Fibroblast of lung (primary cell): ENCODE measurements around the gene PANK1. TPM values are rescaled to one million over a fixed set of nuclear protein-coding genes. Genes with fewer than 3 reads are reported as not detected.
A peak's percentile ranks its signal among the peaks of the same experiment; 100 is the strongest.

Experiments used
- DNase-seq, 2 donors: peaks; one replicate each; pipeline versions ENCODE4 v3.0.0 to v3.0.0-alpha.2; 2010; ENCODE audit warnings: low read depth in 2 of 2
- H2AFZ ChIP-seq: 2 replicates; pipeline ENCODE4 v1.5.1; 2012; ENCODE audit warnings: low read length, control low read depth, inconsistent platforms
- H3K27ac ChIP-seq: 2 replicates; pipeline ENCODE4 v1.5.1; 2011; ENCODE audit warnings: low read length, control low read depth; ENCODE audit not compliant: insufficient read depth
- H3K27me3 ChIP-seq: 2 replicates; pipeline ENCODE4 v1.5.1; 2011; ENCODE audit warnings: mild to moderate bottlenecking, low read length; ENCODE audit not compliant: control insufficient read depth, insufficient read depth
- H3K36me3 ChIP-seq: 2 replicates; pipeline ENCODE4 v1.5.1; 2011; ENCODE audit warnings: low read length; ENCODE audit not compliant: control insufficient read depth, insufficient read depth
- H3K4me1 ChIP-seq: 2 replicates; pipeline ENCODE4 v1.5.1; 2011; ENCODE audit warnings: low read length; ENCODE audit not compliant: control insufficient read depth, insufficient read depth; ENCODE audit errors: extremely low read depth
- H3K4me2 ChIP-seq: 2 replicates; pipeline ENCODE4 v1.5.1; 2011; ENCODE audit warnings: low read length, control low read depth; ENCODE audit not compliant: insufficient read depth; ENCODE audit errors: extremely low read depth
- H3K4me3 ChIP-seq, 4 experiments: fragments of 200-600 bp in 1 of 4; sonication (generic) in 1 of 4; replicated peaks in 1 of 4; 2 replicates each; pipeline ENCODE4 v1.5.1; 2011 to 2016; ENCODE audit warnings: low read length in 4 of 4, low read depth in 3 of 4, mild to moderate bottlenecking in 3 of 4, control low read depth in 2 of 4, inconsistent platforms in 1 of 4, mixed read lengths in 1 of 4; ENCODE audit not compliant: insufficient read depth in 1 of 4; ENCODE audit errors: control extremely low read depth in 1 of 4
- H3K79me2 ChIP-seq: 2 replicates; pipeline ENCODE4 v1.5.1; 2012; ENCODE audit warnings: mild to moderate bottlenecking, low read length, inconsistent platforms; ENCODE audit not compliant: control insufficient read depth, insufficient read depth
- H3K9ac ChIP-seq: 2 replicates; pipeline ENCODE4 v1.5.1; 2011; ENCODE audit warnings: mild to moderate bottlenecking, low read length, control low read depth; ENCODE audit not compliant: insufficient read depth
- H3K9me3 ChIP-seq: 2 replicates; pipeline ENCODE4 v1.5.1; 2012; ENCODE audit warnings: low read depth, low read length; ENCODE audit not compliant: control insufficient read depth, insufficient read depth
- H4K20me1 ChIP-seq: 2 replicates; pipeline ENCODE4 v1.5.1; 2011; ENCODE audit warnings: low read length; ENCODE audit not compliant: control insufficient read depth, insufficient read depth; ENCODE audit errors: extremely low read depth
- CTCF ChIP-seq, 2 donors: IDR thresholded peaks in 1 of 2; conservative IDR thresholded peaks in 1 of 2; 1 replicate in 1 of 2; 2 replicates in 1 of 2; pipeline ENCODE4 v1.5.1; 2011 to 2012; ENCODE audit warnings: low read length in 2 of 2, control low read depth in 1 of 2, inconsistent platforms in 1 of 2, low read depth in 1 of 2, mild to moderate bottlenecking in 1 of 2
- EZH2 ChIP-seq: IDR thresholded peaks from 2 replicates; pipeline ENCODE4 v1.5.1; 2012; ENCODE audit warnings: low read length, control low read depth, mild to moderate bottlenecking; ENCODE audit errors: missing control alignments
- polyA plus RNA-seq, 2 donors: library from polyadenylated mRNA; depleted of rRNA in 1 of 2; stranded (reverse) in 1 of 2; unstranded in 1 of 2; fragments of >200 nt; gene quantifications; 2 replicates each; pipeline ENCODE4 v1.2.1, GENCODE V29; 2011 to 2012; ENCODE audit warnings: missing spikeins in 1 of 2
- total RNA-seq: library from RNA; depleted of rRNA; stranded (reverse); fragments of >200 nt; gene quantifications from 2 replicates; pipeline ENCODE4 v1.2.1, GENCODE V29; 2014

The PANK1 gene
- total and polyA plus RNA-seq, 2 donors (not counting 1 experiment from before 2014, with no cell fraction given), result 5.3 to 9.2 TPM

- no peak for DNase-seq
- Histone ChIP-seq H4K20me1 (no peaks in the 10 kb centered on the region), H2AFZ (no peak overlapping the region), H3K4me3 (no peak overlapping the region), H3K36me3 (no peaks in the 10 kb centered on the region), H3K27me3 (no peaks in the 10 kb centered on the region), H3K4me1 (peaks cover 2% of the 10 kb centered on the region), H3K9ac (no peak overlapping the region), H3K27ac (no peak overlapping the region), H3K79me2 (no peaks in the 10 kb centered on the region), H3K4me2 (no peak overlapping the region), H3K9me3 (no peaks in the 10 kb centered on the region)
- TF ChIP-seq EZH2 (no peak), CTCF (conservative IDR thresholded peaks at IDR 0.05 in 1 of 2, IDR thresholded peaks at IDR 0.05 in 1 of 2; ENCODE audit: low read depth in 1 of 2, low read length in 2 of 2) (no peak)
Observed at GRCh38 chr10:89565180-89565579, 79.9 kb downstream of the PANK1 start.

- Histone ChIP-seq H3K4me2 (no peak overlapping the region), H2AFZ (no peak overlapping the region), H3K27me3 (no peaks in the 10 kb centered on the region), H3K4me1 (peaks cover 2% of the 10 kb centered on the region), H3K9ac (no peak overlapping the region), H3K79me2 (no peaks in the 10 kb centered on the region), H3K9me3 (no peaks in the 10 kb centered on the region), H4K20me1 (no peaks in the 10 kb centered on the region), H3K27ac (no peak overlapping the region), H3K4me3 (no peak overlapping the region), H3K36me3 (no peaks in the 10 kb centered on the region)
- TF ChIP-seq EZH2 (no peak), CTCF (conservative IDR thresholded peaks at IDR 0.05 in 1 of 2, IDR thresholded peaks at IDR 0.05 in 1 of 2; ENCODE audit: low read depth in 1 of 2, low read length in 2 of 2) (peak; percentile 62 to 64)
- peak; percentile 31 to 71 for DNase-seq
Observed at GRCh38 chr10:89563861-89564478, 81.1 kb downstream of the PANK1 start.

GRCh38 chr10:89563311-89563710, 81.7 kb downstream of the PANK1 start:
- Histone ChIP-seq H3K36me3 (no peaks in the 10 kb centered on the region), H3K9ac (no peak overlapping the region), H3K4me2 (no peak overlapping the region), H3K27ac (no peak overlapping the region), H3K4me1 (peaks cover 2% of the 10 kb centered on the region), H3K4me3 (no peak overlapping the region), H3K79me2 (no peaks in the 10 kb centered on the region), H3K9me3 (no peaks in the 10 kb centered on the region), H3K27me3 (no peaks in the 10 kb centered on the region), H4K20me1 (no peaks in the 10 kb centered on the region), H2AFZ (no peak overlapping the region)
- TF ChIP-seq EZH2 (no peak), CTCF (conservative IDR thresholded peaks at IDR 0.05 in 1 of 2, IDR thresholded peaks at IDR 0.05 in 1 of 2; ENCODE audit: low read depth in 1 of 2, low read length in 2 of 2) (no peak)
- DNase-seq, result no peak
